K562 (cell line): Measurements from ENCODE around the gene DYNC2LI1. TPM values are rescaled to one million over a fixed set of nuclear protein-coding genes. Genes with fewer than 3 reads are reported as not detected.

ENCODE experiments used
- ATAC-seq: fragments of 200-7000 bp; cut with Tn5 transposase; 3 replicates; pipeline ENCODE4 v1.9.1; 2020; ENCODE audit warnings: moderate library complexity
- BruUV-seq: library from RNA; stranded (reverse); fragments of 400-500 nt; replicated peaks from 2 replicates; lab custom pipeline; 2021; lab: Mats Ljungman, UMichigan
- CTCF ChIA-PET: fragments of 300-600 bp; formaldehyde crosslinking; extraction: SDS; loops from one replicate; lab custom pipeline; 2021; ENCODE audit warnings: low intra/inter-chr PET ratio; lab: Yijun Ruan, JAX
- POLR2A ChIA-PET: fragments of 300-600, 350-650 bp; sonication (Branson Sonifier 250); formaldehyde crosslinking; extraction: SDS; loops from one replicate; lab custom pipeline; 2021; ENCODE audit warnings: antibody characterized with exemption, inconsistent platforms; lab: Yijun Ruan, JAX
- DNase-seq, 4 experiments: peaks; one replicate each; pipeline versions ENCODE4 v3.0.0 to v3.0.0-alpha.2; 2011 to 2018; ENCODE audit warnings: low spot score in 3 of 4, mixed read lengths in 3 of 4; ENCODE audit errors: extremely low read depth in 1 of 4
- FAIRE-seq: peaks from 2 replicates; lab custom pipeline; 2011; peaks lifted over from hg19 to GRCh38; lab: Jason Lieb, UNC
- H2AFZ ChIP-seq: 2 replicates; pipeline ENCODE4 v1.6.0; 2011; ENCODE audit warnings: low read depth, low read length, control low read depth, inconsistent platforms
- H3K27ac ChIP-seq: fragments of 200-600 bp; 3 replicates; pipeline ENCODE4 v1.8.0; 2011; ENCODE audit warnings: low read depth, mild to moderate bottlenecking, control low read depth, inconsistent platforms, low read length, moderate library complexity, mixed read lengths; ENCODE audit errors: extremely low read depth
- H3K27me3 ChIP-seq, 2 experiments: fragments of 300-600 bp in 1 of 2; 2 replicates in 1 of 2; 3 replicates in 1 of 2; pipeline versions ENCODE4 v1.6.0 to v1.8.0; 2011; ENCODE audit warnings: inconsistent platforms in 2 of 2, low read length in 2 of 2, mild to moderate bottlenecking in 1 of 2, mixed read lengths in 1 of 2, moderate library complexity in 1 of 2; ENCODE audit not compliant: control insufficient read depth in 2 of 2, insufficient read depth in 2 of 2
- H3K36me3 ChIP-seq: fragments of 300-600 bp; 3 replicates; pipeline ENCODE4 v1.8.0; 2011; ENCODE audit warnings: mild to moderate bottlenecking, low read length, inconsistent platforms; ENCODE audit not compliant: control insufficient read depth, insufficient read depth
- H3K4me1 ChIP-seq, 2 experiments: fragments of 200-600 bp in 1 of 2; replicated peaks in 1 of 2; 2 replicates in 1 of 2; 3 replicates in 1 of 2; pipeline versions ENCODE4 v1.5.1 to v1.8.0; 2011; ENCODE audit warnings: inconsistent platforms in 2 of 2, low read length in 2 of 2, mild to moderate bottlenecking in 1 of 2, mixed read lengths in 1 of 2, moderate library complexity in 1 of 2; ENCODE audit not compliant: control insufficient read depth in 2 of 2, insufficient read depth in 2 of 2
- H3K4me2 ChIP-seq: 2 replicates; pipeline ENCODE4 v1.6.1; 2011; ENCODE audit warnings: low read length, control low read depth, inconsistent platforms, mixed read lengths; ENCODE audit not compliant: insufficient read depth
- H3K4me3 ChIP-seq: fragments of 200-600 bp; sonication (generic), shearing (Covaris generic); 2 replicates; pipeline ENCODE4 v1.5.1; 2016; ENCODE audit warnings: control low read depth, inconsistent platforms
- H3K79me2 ChIP-seq: fragments of 200-600 bp; 3 replicates; pipeline ENCODE4 v1.8.0; 2011; ENCODE audit warnings: low read length, inconsistent platforms; ENCODE audit not compliant: control insufficient read depth, insufficient read depth
- H3K9ac ChIP-seq, 2 experiments: 2 replicates each; pipeline versions ENCODE4 v1.6.0 to v1.6.1; 2011; ENCODE audit warnings: low read depth in 2 of 2, low read length in 2 of 2, control low read depth in 1 of 2, inconsistent platforms in 1 of 2, mild to moderate bottlenecking in 1 of 2, mixed read lengths in 1 of 2; ENCODE audit not compliant: insufficient read depth in 1 of 2
- H3K9me1 ChIP-seq: one replicate; pipeline ENCODE4 v1.6.0; 2011; ENCODE audit warnings: inconsistent platforms, mild to moderate bottlenecking, low read length, moderate library complexity; ENCODE audit not compliant: control insufficient read depth, insufficient read depth
- H3K9me3 ChIP-seq: replicated peaks from 2 replicates; pipeline ENCODE4 v1.5.1; 2011; ENCODE audit warnings: low read depth, low read length, inconsistent platforms; ENCODE audit not compliant: control insufficient read depth, insufficient read depth
- H4K20me1 ChIP-seq: replicated peaks from 2 replicates; pipeline ENCODE4 v1.6.1; 2011; ENCODE audit warnings: low read length, inconsistent platforms, mixed read lengths; ENCODE audit not compliant: control insufficient read depth, insufficient read depth
- CCAR2 ChIP-seq: fragments of 200-400 bp; formaldehyde crosslinking; IDR thresholded peaks from 2 replicates; pipeline ENCODE4 v1.6.1; 2017; ENCODE audit warnings: mild to moderate bottlenecking, low read depth, low read length
- DACH1 ChIP-seq: fragments of 450-650 bp; IDR thresholded peaks from 2 replicates; pipeline ENCODE4 v1.6.1; 2018; ENCODE audit not compliant: partially characterized antibody
- ESRRA ChIP-seq: fragments of 450-650 bp; IDR thresholded peaks from 2 replicates; pipeline ENCODE4 v1.6.1; 2014; ENCODE audit warnings: low read depth, mild to moderate bottlenecking, moderate library complexity, borderline replicate concordance
- KAT2B ChIP-seq: IDR thresholded peaks from one replicate; pipeline ENCODE4 v1.6.1; 2012; ENCODE audit warnings: low read depth, mild to moderate bottlenecking, control low read depth, inconsistent platforms, low read length, moderate library complexity
- LARP7 ChIP-seq: fragments of 450-650 bp; IDR thresholded peaks from 2 replicates; pipeline ENCODE4 v1.6.1; 2016
- MAFG ChIP-seq: fragments of 450-650 bp; conservative IDR thresholded peaks from 2 replicates; pipeline ENCODE4 v1.6.1; 2016; ENCODE audit warnings: missing genetic modification characterization, missing compliant biosample characterization
- MTF1 ChIP-seq: fragments of 250-450 bp; sonication (Bioruptor Pico); IDR thresholded peaks from 2 replicates; pipeline ENCODE4 v1.9.0; 2021; ENCODE audit warnings: moderate library complexity, mild to moderate bottlenecking, inconsistent platforms, borderline replicate concordance
- PCBP1 ChIP-seq: fragments of 200-400 bp; formaldehyde crosslinking; IDR thresholded peaks from 2 replicates; pipeline ENCODE4 v1.6.1; 2018; ENCODE audit warnings: mild to moderate bottlenecking, low read depth, low read length; ENCODE audit not compliant: poor library complexity, severe bottlenecking
- ZBTB40 ChIP-seq, 2 experiments: fragments of 450-650 bp in 1 of 2; sonication (generic) in 1 of 2; formaldehyde crosslinking in 1 of 2; IDR thresholded peaks; 2 replicates each; pipeline versions ENCODE4 v1.7.1 to v1.9.0; 2016 to 2022; ENCODE audit warnings: inconsistent platforms in 1 of 2, mild to moderate bottlenecking in 1 of 2, missing genetic modification reagents in 1 of 2
- ZNF354B ChIP-seq: fragments of 250-450 bp; sonication (Bioruptor Pico); IDR thresholded peaks from 2 replicates; pipeline ENCODE4 v1.4.0; 2020
- ZNF511 ChIP-seq: sonication (generic); formaldehyde crosslinking; IDR thresholded peaks from 2 replicates; pipeline ENCODE4 v1.8.0; 2022; ENCODE audit warnings: mild to moderate bottlenecking, missing genetic modification reagents
- ZNF695 ChIP-seq: fragments of 450-650 bp; formaldehyde crosslinking; IDR thresholded peaks from 2 replicates; pipeline ENCODE4 v1.4.0; 2020; ENCODE audit warnings: mild to moderate bottlenecking, moderate library complexity
- WGBS: fragments of 100-300 bp; shearing (Covaris generic); methylation state at CpG from one replicate; pipeline ENCODE4 v1.1.6; 2016; ENCODE audit warnings: low coverage, mixed read lengths; ENCODE audit not compliant: insufficient coverage; ENCODE audit errors: missing lambda C conversion rate; 5-methylcytosine and 5-hydroxymethylcytosine counted together
- in situ Hi-C: fragments of 300-500 bp; cut with MboI; formaldehyde crosslinking; loops from 4 replicates; pipeline ENCODE4 v1.15.0; 2018; ENCODE audit warnings: inconsistent platforms, mixed read lengths
- intact Hi-C: fragments of 100-400 bp; cut with micrococcal nuclease; formaldehyde crosslinking; loops from 2 replicates; pipeline ENCODE4 v1.14.2; 2022
- polyA plus RNA-seq, 8 experiments: library from polyadenylated mRNA; depleted of rRNA in 4 of 8; stranded (reverse) in 5 of 8; unstranded in 3 of 8; fragments of >200 nt; fragmentation: Nextera tagmentation in 2 of 8; fragmentation: Illumina TruSeq in 1 of 8; extraction: Ambion mirVana in 2 of 8; extraction: Trizol in 1 of 8; gene quantifications; 2 replicates each; pipeline versions ENCODE4 v1.2.1 to v1.2.3, GENCODE V29; 2011 to 2014; ENCODE audit warnings: inconsistent platforms in 1 of 8, missing spikeins in 1 of 8
- total RNA-seq, 7 experiments: library from RNA; depleted of rRNA in 6 of 7; stranded (reverse); fragments of >200 nt in 6 of 7; fragmentation: Illumina TruSeq in 2 of 7; extraction: Trizol in 2 of 7; gene quantifications; 2 replicates each; pipeline versions ENCODE4 v1.2.1 to v1.2.3, GENCODE V29; 2011 to 2021; ENCODE audit warnings: low replicate concordance in 1 of 7

The DYNC2LI1 gene
- total and polyA plus RNA-seq, 9 of the 15 experiments (the other 6 are each of a cell fraction or from before 2014, with no cell fraction given) = 12.5 to 42.2 (median 25.8) TPM

GRCh38 chr2:43806719-43807031 is 32.8 kb downstream of the DYNC2LI1 start:
- Histone ChIP-seq H3K36me3 (no peaks in the 10 kb centered on the region), H3K9me1 (no peaks in the 10 kb centered on the region), H3K4me1 (no peaks in the 10 kb centered on the region; a peak in 1 of 5 replicates), H3K9ac (no peak overlapping the region), H3K79me2 (no peaks in the 10 kb centered on the region), H3K27me3 (no peaks in the 10 kb centered on the region), H3K4me3 (no peak overlapping the region), H3K27ac (no peak overlapping the region), H3K9me3 (no peaks in the 10 kb centered on the region), H2AFZ (no peak overlapping the region), H3K4me2 (no peak overlapping the region), H4K20me1 (no peaks in the 10 kb centered on the region)
- BruUV-seq = no TSS peak
- TF ChIP-seq PCBP1 (no peak), ZBTB40 (IDR thresholded peaks at IDR 0.05) (no peak), ZBTB40 (CRISPR knock-in tag; IDR thresholded peaks at IDR 0.05) (no peak), LARP7 (no peak), KAT2B (no peak), MTF1 (CRISPR knock-in tag) (no peak), ZNF511 (no peak), MAFG (tag) (no peak), ESRRA (no peak), ZNF354B (CRISPR knock-in tag) (no peak), DACH1 (no peak), ZNF695 (CRISPR knock-in tag) (no peak), CCAR2 (no peak)
- DNase-seq (no peak), FAIRE-seq (no peak), ATAC-seq (no peak)
- ChIA-PET POLR2A (no interaction called here), CTCF (no interaction called here)
- in situ Hi-C loops = no loop called here
- intact Hi-C loops = no loop called here
- WGBS = 26% methylated on average over 2 of the region's 2 CpGs
